RWPE2 (cell line): ENCODE results near the gene CRABP2.

Experiments
- ATAC-seq: fragments of 200-7000 bp; cut with Tn5 transposase; 3 replicates; pipeline ENCODE4 v1.9.1; 2021; ENCODE audit warnings: low read depth
- DNase-seq: peaks from one replicate; pipeline ENCODE4 v3.0.0-alpha.2; 2020; ENCODE audit warnings: low spot score
- H3K27ac ChIP-seq: fragments of 450-650 bp; 2 replicates; pipeline ENCODE4 v1.5.1; 2017; ENCODE audit warnings: mild to moderate bottlenecking; ENCODE audit not compliant: poor library complexity, severe bottlenecking
- H3K27me3 ChIP-seq: fragments of 250-450 bp; sonication (Bioruptor Pico); 2 replicates; pipeline ENCODE4 v1.5.1; 2021; ENCODE audit warnings: mild to moderate bottlenecking, moderate library complexity; ENCODE audit not compliant: insufficient read depth, poor library complexity, severe bottlenecking
- H3K36me3 ChIP-seq: fragments of 250-450 bp; sonication (Bioruptor Pico); 2 replicates; pipeline ENCODE4 v1.5.1; 2020; ENCODE audit warnings: low read depth, mild to moderate bottlenecking, moderate library complexity
- H3K4me1 ChIP-seq: fragments of 250-450 bp; sonication (Bioruptor Pico); 2 replicates; pipeline ENCODE4 v1.5.1; 2021; ENCODE audit warnings: mild to moderate bottlenecking, moderate library complexity; ENCODE audit not compliant: insufficient read depth, poor library complexity, severe bottlenecking
- H3K4me3 ChIP-seq: fragments of 250-450 bp; sonication (Bioruptor Pico); 2 replicates; pipeline ENCODE4 v1.5.1; 2021; ENCODE audit warnings: mild to moderate bottlenecking, moderate library complexity; ENCODE audit not compliant: severe bottlenecking
- H3K9me3 ChIP-seq: fragments of 250-450 bp; sonication (Bioruptor Pico); 2 replicates; pipeline ENCODE4 v1.5.1; 2021; ENCODE audit warnings: mild to moderate bottlenecking, moderate library complexity; ENCODE audit not compliant: severe bottlenecking
- CTCF ChIP-seq: fragments of 450-650 bp; IDR thresholded peaks from one replicate; pipeline ENCODE4 v1.5.1; 2017; ENCODE audit warnings: mild to moderate bottlenecking, moderate library complexity; ENCODE audit not compliant: poor library complexity, severe bottlenecking

The CRABP2 gene

GRCh38 chr1:156662005-156662799 is 43.2 kb downstream of the CRABP2 start:
- H3K4me3 ChIP-seq, result no peak overlapping the region

GRCh38 chr1:156660752-156661112 is 44.7 kb downstream of the CRABP2 start:
- H3K36me3 ChIP-seq, result no peaks in the 10 kb centered on the region
- H3K27me3 ChIP-seq, result peaks cover 17% of the 10 kb centered on the region
- DNase-seq (no peak), ATAC-seq (peak; percentile 20)
- TF ChIP-seq CTCF, result no peak
- H3K9me3 ChIP-seq, result no peaks in the 10 kb centered on the region
- H3K4me1 ChIP-seq, result peaks cover 16% of the 10 kb centered on the region
- peak overlapping the region; percentile 94 for H3K27ac ChIP-seq
- peak overlapping the region; percentile 60 for H3K4me3 ChIP-seq

More at GRCh38 chr1:156662005-156662799, 43.2 kb downstream of the CRABP2 start:
- Histone ChIP-seq H3K27ac (peak overlapping the region; percentile 94), H3K9me3 (no peaks in the 10 kb centered on the region), H3K4me1 (peaks cover 16% of the 10 kb centered on the region), H3K27me3 (peaks cover 2% of the 10 kb centered on the region), H3K36me3 (no peaks in the 10 kb centered on the region)
- TF ChIP-seq CTCF, result no peak
- ATAC-seq (no peak), DNase-seq (no peak)

GRCh38 chr1:156659988-156660751 is 45.2 kb downstream of the CRABP2 start:
- Histone ChIP-seq H3K4me3 (peak overlapping the region; percentile 60), H3K4me1 (peaks cover 16% of the 10 kb centered on the region), H3K36me3 (no peaks in the 10 kb centered on the region), H3K27me3 (peaks cover 17% of the 10 kb centered on the region), H3K27ac (peak overlapping the region; percentile 94), H3K9me3 (no peaks in the 10 kb centered on the region)
- TF ChIP-seq CTCF, result peak; percentile 99
- DNase-seq (peak; percentile 97), ATAC-seq (peak; percentile 67)

GRCh38 chr1:156659661-156659987 is 45.8 kb downstream of the CRABP2 start:
- H3K4me3 ChIP-seq, result no peak overlapping the region

More at GRCh38 chr1:156659661-156659987, 45.8 kb downstream of the CRABP2 start:
- ATAC-seq (no peak), DNase-seq (no peak)
- no peak for TF ChIP-seq CTCF
- Histone ChIP-seq H3K4me1 (peaks cover 16% of the 10 kb centered on the region), H3K36me3 (no peaks in the 10 kb centered on the region), H3K9me3 (no peaks in the 10 kb centered on the region), H3K27me3 (peaks cover 17% of the 10 kb centered on the region), H3K27ac (peak overlapping the region; percentile 94)
